Measurements from ENCODE around the gene FBXW10. TPM values are rescaled to one million over a fixed set of nuclear protein-coding genes. Genes with fewer than 3 reads are reported as not detected.
A peak's percentile ranks its signal among the peaks of the same experiment; 100 is the strongest.
"Not testable (repeated sequence)": the region's sequence is repeated elsewhere in the genome, so short reads cannot be mapped to it uniquely, and the experiment has no call there.

The FBXW10 gene
- total RNA-seq, 2 experiments from 2014 or later = 0.11 to 0.23 TPM

DNA sequence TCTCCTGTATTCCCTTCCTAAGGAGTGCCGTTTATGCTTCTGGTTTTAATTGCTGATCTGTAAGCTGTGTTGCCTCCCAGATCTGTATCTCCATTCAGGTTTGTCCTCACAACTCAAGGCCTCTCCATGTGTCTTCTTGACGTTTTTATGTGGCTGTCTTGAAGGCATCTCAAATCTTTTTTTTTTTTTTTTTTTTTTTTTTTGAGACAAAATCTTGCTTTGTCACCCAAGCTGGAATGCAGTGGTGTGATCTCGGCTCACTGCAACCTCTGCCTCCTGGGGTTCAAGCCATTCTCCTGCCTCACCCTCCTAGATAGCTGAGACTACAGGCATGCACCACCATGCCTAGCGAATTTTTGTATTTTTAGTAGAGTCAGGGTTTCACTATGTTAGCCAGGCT is 51.0 kb downstream of the FBXW10 start:
- CTCF ChIA-PET = interaction anchor here (0.6 to 1.0 kb wide), 2 partner anchors 169 to 1680 kb away, joined by 3 to 5 read pairs; no protein-coding TSS in a partner anchor
- intact Hi-C loops (cut with DNase I, micrococcal nuclease); H3K4me3 Mint-ChIP-seq; H3K27me3 Mint-ChIP-seq; H3K27ac Mint-ChIP-seq; H3K4me1 Mint-ChIP-seq; ATAC-seq; DNase-seq; H3K9me3 Mint-ChIP-seq (ENCODE audit: low read depth); POLR2A ChIA-PET: not testable (repeated sequence)
- peaks cover 21% of the 10 kb centered on the region for H3K36me3 Mint-ChIP-seq (ENCODE audit: low read depth)

DNA sequence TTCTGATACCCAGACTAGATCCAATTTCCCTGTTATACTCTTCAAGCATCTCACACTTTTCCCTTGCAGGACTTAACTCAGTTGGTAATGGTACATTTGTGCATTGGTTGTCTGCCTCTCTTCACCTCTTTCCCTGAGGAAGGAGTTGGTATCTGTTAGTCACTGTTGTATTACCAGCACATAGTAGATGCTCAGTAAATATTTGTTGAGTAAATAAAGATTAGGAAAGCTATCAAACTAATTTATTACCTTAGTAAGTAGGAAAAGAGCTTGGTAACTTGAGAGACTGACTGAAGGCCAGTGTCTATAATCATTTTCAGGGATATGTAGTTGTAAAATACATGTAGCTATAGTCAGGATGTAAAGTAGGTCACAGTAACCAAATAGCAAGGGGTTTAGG is 53.0 kb downstream of the FBXW10 start:
- POLR2A ChIA-PET; ATAC-seq; H3K27ac Mint-ChIP-seq; CTCF ChIA-PET; intact Hi-C loops (cut with DNase I, micrococcal nuclease); H3K4me3 Mint-ChIP-seq; H3K4me1 Mint-ChIP-seq; DNase-seq; H3K9me3 Mint-ChIP-seq (ENCODE audit: low read depth); H3K27me3 Mint-ChIP-seq: not testable (repeated sequence)
- H3K36me3 Mint-ChIP-seq (ENCODE audit: low read depth) = peaks cover 20% of the 10 kb centered on the region

DNA sequence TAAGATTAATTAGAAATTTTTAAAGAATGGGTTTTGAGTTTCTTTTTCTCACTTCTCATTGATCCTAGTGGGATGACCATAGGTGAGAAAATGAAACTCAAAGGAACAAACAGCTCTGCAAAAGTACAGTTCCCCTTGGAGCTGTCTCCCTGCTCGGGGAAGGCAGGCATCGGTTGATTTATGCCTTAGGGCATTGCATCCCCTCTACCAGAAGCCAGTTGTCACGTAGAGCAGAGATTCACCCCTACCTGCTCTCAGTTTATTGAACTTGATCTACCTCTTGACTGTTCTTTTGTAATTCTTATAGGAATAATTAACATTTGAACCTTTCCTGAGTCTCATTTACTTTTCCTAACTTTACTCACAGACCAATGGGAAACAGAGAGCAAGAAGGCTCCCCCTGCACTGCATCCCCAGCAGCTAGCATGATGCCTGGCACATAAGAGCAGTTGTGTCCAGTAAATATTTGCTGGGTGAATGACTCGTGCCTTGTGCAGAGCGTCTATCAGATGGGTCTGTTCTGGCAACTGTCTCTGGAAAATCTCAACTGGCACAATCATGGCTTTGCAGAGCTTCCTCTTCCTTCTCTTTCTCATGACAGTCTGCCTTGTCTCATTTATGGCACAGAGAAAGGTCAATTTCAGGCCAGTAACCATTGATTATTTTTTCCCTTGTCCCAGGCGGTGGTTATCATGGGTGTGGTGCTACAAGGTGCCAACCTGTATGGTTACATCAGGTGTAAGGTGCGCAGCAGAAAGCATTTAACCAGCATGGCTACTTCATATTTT is 59.8 kb downstream of the FBXW10 start:
- intact Hi-C loops (cut with DNase I, micrococcal nuclease); H3K27ac Mint-ChIP-seq; H3K4me3 Mint-ChIP-seq; POLR2A ChIA-PET; H3K4me1 Mint-ChIP-seq; CTCF ChIA-PET; H3K27me3 Mint-ChIP-seq; DNase-seq; H3K9me3 Mint-ChIP-seq (ENCODE audit: low read depth); ATAC-seq: not testable (repeated sequence)
- peaks cover 21% of the 10 kb centered on the region for H3K36me3 Mint-ChIP-seq (ENCODE audit: low read depth)

- CTCF ChIA-PET; H3K9me3 Mint-ChIP-seq (ENCODE audit: low read depth); POLR2A ChIA-PET; H3K27me3 Mint-ChIP-seq; H3K27ac Mint-ChIP-seq; H3K4me3 Mint-ChIP-seq; ATAC-seq; H3K4me1 Mint-ChIP-seq; H3K36me3 Mint-ChIP-seq (ENCODE audit: low read depth); DNase-seq: not testable (repeated sequence)
- intact Hi-C loops (cut with DNase I, micrococcal nuclease) = loop anchor here in 1 of 2 experiments (5.0 to 10.0 kb wide), 2 partner anchors 59 to 146 kb away; no protein-coding TSS in a partner anchor
These were observed 72.1 kb downstream of the FBXW10 start for GRCh38 chr17:18815924-18816323.

- POLR2A ChIA-PET = not testable (repeated sequence)
- peak; percentile 76 for ATAC-seq
- CTCF ChIA-PET = interaction anchor here (0.7 to 1.2 kb wide), 3 partner anchors 127 to 191 kb away, joined by 3 to 4 read pairs (median 4); no protein-coding TSS in a partner anchor
These were observed 72.9 kb downstream of the FBXW10 start for GRCh38 chr17:18816489-18817371.

DNA sequence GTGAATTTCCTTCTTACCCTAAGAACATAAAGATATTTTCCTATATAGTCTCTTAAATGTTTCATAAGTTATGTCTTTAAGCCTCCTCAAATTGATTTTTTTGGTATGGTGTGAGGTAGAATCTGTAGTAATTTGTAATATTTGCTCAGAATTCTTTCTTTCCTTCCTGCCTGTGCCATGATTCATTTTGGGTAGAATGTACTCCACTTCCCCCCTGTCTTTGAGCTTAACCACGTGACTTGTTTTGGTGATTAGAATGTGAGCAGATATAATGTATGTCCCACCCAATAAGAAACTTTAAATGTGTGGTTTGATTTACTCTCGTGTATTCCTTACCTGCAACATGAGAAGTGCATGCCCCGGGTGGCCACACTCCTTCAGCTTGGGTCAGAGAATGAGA is 77.6 kb downstream of the FBXW10 start:
- H3K27ac Mint-ChIP-seq; intact Hi-C loops (cut with DNase I, micrococcal nuclease); CTCF ChIA-PET; H3K9me3 Mint-ChIP-seq (ENCODE audit: low read depth); POLR2A ChIA-PET; H3K27me3 Mint-ChIP-seq; H3K36me3 Mint-ChIP-seq (ENCODE audit: low read depth); H3K4me3 Mint-ChIP-seq; H3K4me1 Mint-ChIP-seq; ATAC-seq; DNase-seq: not testable (repeated sequence)

More at GRCh38 chr17:18816489-18817371, 72.9 kb downstream of the FBXW10 start:
- not testable (repeated sequence) for H3K36me3 Mint-ChIP-seq (ENCODE audit: low read depth); H3K27ac Mint-ChIP-seq; H3K27me3 Mint-ChIP-seq; H3K4me3 Mint-ChIP-seq; H3K9me3 Mint-ChIP-seq (ENCODE audit: low read depth); H3K4me1 Mint-ChIP-seq
- DNase-seq = peak; percentile 48
- intact Hi-C loops (cut with DNase I, micrococcal nuclease) = loop anchor here in 1 of 2 experiments (5.0 to 10.0 kb wide), 2 partner anchors 58 to 146 kb away; no protein-coding TSS in a partner anchor

GRCh38 chr17:18827613-18828012 is 83.8 kb downstream of the FBXW10 start:
- DNase-seq; H3K9me3 Mint-ChIP-seq (ENCODE audit: low read depth); H3K4me1 Mint-ChIP-seq; intact Hi-C loops (cut with DNase I, micrococcal nuclease); H3K36me3 Mint-ChIP-seq (ENCODE audit: low read depth); H3K27ac Mint-ChIP-seq; H3K4me3 Mint-ChIP-seq; POLR2A ChIA-PET; CTCF ChIA-PET; ATAC-seq; H3K27me3 Mint-ChIP-seq: not testable (repeated sequence)

Other genes with a start within 250 kb of the FBXW10 start
- gene TBC1D28, start 99.7 kb upstream of the FBXW10 start, total RNA-seq = not detected
- 1 to 10 TPM; 4.4 to 4.6 TPM for gene FOXO3B, start 61.7 kb upstream of the FBXW10 start, total RNA-seq
- gene TVP23B, start 37.1 kb downstream of the FBXW10 start, total RNA-seq = 10 to 100 TPM; 14.6 to 22.4 TPM
- 10 to 100 TPM; 44.6 to 56.6 TPM for gene PRPSAP2, start 114.1 kb downstream of the FBXW10 start, total RNA-seq
- gene SLC5A10, start 208.1 kb downstream of the FBXW10 start, total RNA-seq = not detected

Data from activated CD4-positive, alpha-beta T cell treated with anti-CD3 and anti-CD28 coated beads for 36 hours (primary cell).